K562 (cell line): ENCODE results near the gene SLC16A1. TPM values are rescaled to one million over a fixed set of nuclear protein-coding genes. Genes with fewer than 3 reads are reported as not detected.
A peak's percentile ranks its signal among the peaks of the same experiment; 100 is the strongest.

ENCODE experiments used
- ATF4 ChIP-seq: fragments of 450-650 bp; formaldehyde crosslinking; IDR thresholded peaks from 2 replicates; pipeline ENCODE4 v1.4.0; 2022; ENCODE audit warnings: mild to moderate bottlenecking, moderate library complexity
- CLOCK ChIP-seq: fragments of 250-450 bp; sonication (Bioruptor Pico); IDR thresholded peaks from 2 replicates; pipeline ENCODE4 v1.4.0; 2020; ENCODE audit warnings: mild to moderate bottlenecking, moderate library complexity, borderline replicate concordance
- CREB3L1 ChIP-seq: fragments of 450-650 bp; IDR thresholded peaks from 2 replicates; pipeline ENCODE4 v1.6.1; 2014; ENCODE audit warnings: low read depth, mild to moderate bottlenecking, moderate library complexity, borderline replicate concordance
- DIDO1 ChIP-seq: fragments of 450-650 bp; IDR thresholded peaks from 2 replicates; pipeline ENCODE4 v1.6.1; 2016; ENCODE audit warnings: low read depth, missing biosample characterization, missing genetic modification characterization
- FOXJ2 ChIP-seq: fragments of 200-800 bp; sonication (Bioruptor generic); IDR thresholded peaks from 2 replicates; pipeline ENCODE4 v1.6.1; 2016; ENCODE audit warnings: missing genetic modification characterization, missing compliant biosample characterization
- FOXM1 ChIP-seq, 2 experiments: fragments of 450-650 bp in 1 of 2; sonication (generic) in 1 of 2; formaldehyde crosslinking in 1 of 2; IDR thresholded peaks; 2 replicates each; pipeline versions ENCODE4 v1.6.1 to v1.9.0; 2017 to 2022; ENCODE audit warnings: low read depth in 2 of 2, mild to moderate bottlenecking in 2 of 2, missing genetic modification reagents in 1 of 2, moderate library complexity in 1 of 2
- GATAD2A ChIP-seq: fragments of 450-650 bp; IDR thresholded peaks from 2 replicates; pipeline ENCODE4 v1.6.1; 2017
- GTF2F1 ChIP-seq: IDR thresholded peaks from 2 replicates; pipeline ENCODE4 v1.6.1; 2011; ENCODE audit warnings: low read depth, low read length, improper control_type of control experiment
- KAT8 ChIP-seq: fragments of 450-650 bp; IDR thresholded peaks from 2 replicates; pipeline ENCODE4 v1.6.1; 2016; ENCODE audit warnings: low read depth, mild to moderate bottlenecking
- MIER1 ChIP-seq: fragments of 450-650 bp; IDR thresholded peaks from 2 replicates; pipeline ENCODE4 v1.6.1; 2016; ENCODE audit warnings: antibody characterized with exemption, mild to moderate bottlenecking, low read depth
- MNT ChIP-seq, 2 experiments: fragments of 450-650 bp; conservative IDR thresholded peaks; 2 replicates each; pipeline ENCODE4 v1.6.1; 2017; ENCODE audit warnings: mild to moderate bottlenecking in 2 of 2, moderate library complexity in 2 of 2
- MTF1 ChIP-seq: fragments of 250-450 bp; sonication (Bioruptor Pico); IDR thresholded peaks from 2 replicates; pipeline ENCODE4 v1.9.0; 2021; ENCODE audit warnings: moderate library complexity, mild to moderate bottlenecking, inconsistent platforms, borderline replicate concordance
- NCOA4 ChIP-seq: fragments of 450-650 bp; IDR thresholded peaks from 2 replicates; pipeline ENCODE4 v1.6.1; 2018; ENCODE audit warnings: mild to moderate bottlenecking; ENCODE audit not compliant: partially characterized antibody
- NR0B1 ChIP-seq: fragments of 450-650 bp; IDR thresholded peaks from one replicate; pipeline ENCODE4 v1.6.1; 2018; ENCODE audit warnings: mild to moderate bottlenecking, moderate library complexity; ENCODE audit not compliant: partially characterized antibody
- PHB ChIP-seq: fragments of 250-450 bp; sonication (Bioruptor Pico); IDR thresholded peaks from 2 replicates; pipeline ENCODE4 v1.5.0; 2021
- PTBP1 ChIP-seq: fragments of 200-400 bp; formaldehyde crosslinking; IDR thresholded peaks from 2 replicates; pipeline ENCODE4 v1.6.1; 2017; ENCODE audit warnings: low read depth, low read length
- SIX5 ChIP-seq, 2 experiments: IDR thresholded peaks; 2 replicates each; pipeline ENCODE4 v1.6.1; 2011; ENCODE audit warnings: low read length in 2 of 2, borderline replicate concordance in 1 of 2, low read depth in 1 of 2, mild to moderate bottlenecking in 1 of 2, moderate library complexity in 1 of 2; ENCODE audit not compliant: insufficient read depth in 1 of 2
- STAG1 ChIP-seq: sonication (generic); formaldehyde crosslinking; IDR thresholded peaks from 2 replicates; pipeline ENCODE4 v1.5.0; 2020; ENCODE audit warnings: missing genetic modification reagents, borderline replicate concordance
- U2AF1 ChIP-seq: fragments of 200-400 bp; formaldehyde crosslinking; optimal IDR thresholded peaks from 2 replicates; pipeline ENCODE3; 2017; ENCODE audit warnings: mild to moderate bottlenecking, low read depth, low read length, moderate library complexity
- ZNF354B ChIP-seq: fragments of 250-450 bp; sonication (Bioruptor Pico); IDR thresholded peaks from 2 replicates; pipeline ENCODE4 v1.4.0; 2020
- polyA plus RNA-seq, 8 experiments: library from polyadenylated mRNA; depleted of rRNA in 4 of 8; stranded (reverse) in 5 of 8; unstranded in 3 of 8; fragments of >200 nt; fragmentation: Nextera tagmentation in 2 of 8; fragmentation: Illumina TruSeq in 1 of 8; extraction: Ambion mirVana in 2 of 8; extraction: Trizol in 1 of 8; gene quantifications; 2 replicates each; pipeline versions ENCODE4 v1.2.1 to v1.2.3, GENCODE V29; 2011 to 2014; ENCODE audit warnings: inconsistent platforms in 1 of 8, missing spikeins in 1 of 8
- total RNA-seq, 7 experiments: library from RNA; depleted of rRNA in 6 of 7; stranded (reverse); fragments of >200 nt in 6 of 7; fragmentation: Illumina TruSeq in 2 of 7; extraction: Trizol in 2 of 7; gene quantifications; 2 replicates each; pipeline versions ENCODE4 v1.2.1 to v1.2.3, GENCODE V29; 2011 to 2021; ENCODE audit warnings: low replicate concordance in 1 of 7

SLC16A1 gene
- total and polyA plus RNA-seq, 9 of the 15 experiments (the other 6 are each of a cell fraction or from before 2014, with no cell fraction given): 73.1 to 244 (median 117) TPM

- TF ChIP-seq ZNF354B (CRISPR knock-in tag): no peak
- TF ChIP-seq PHB (CRISPR knock-in tag): no peak
- no peak for TF ChIP-seq PTBP1
- no peak for TF ChIP-seq U2AF1
- no peak for TF ChIP-seq CREB3L1
- TF ChIP-seq FOXM1 (IDR thresholded peaks at IDR 0.05; ENCODE audit: low read depth): peak; percentile 80; the same call in 1 of the 2 replicates
- TF ChIP-seq FOXM1 (CRISPR knock-in tag; IDR thresholded peaks at IDR 0.05; ENCODE audit: low read depth): no peak
- no peak for TF ChIP-seq NCOA4
- TF ChIP-seq SIX5 (IDR thresholded peaks at IDR 0.05; ENCODE audit: borderline replicate concordance in 1 of 2, insufficient read depth in 1 of 2, low read depth in 1 of 2, low read length in 2 of 2): no peak
- no peak for TF ChIP-seq STAG1
- no peak for TF ChIP-seq CLOCK (CRISPR knock-in tag)
- TF ChIP-seq MIER1: no peak
- 0 out of 2 replicates have a peak, but pooled peaks have one; percentile 90 for TF ChIP-seq FOXJ2
- TF ChIP-seq NR0B1: no peak
- no peak for TF ChIP-seq MTF1 (CRISPR knock-in tag)
- TF ChIP-seq KAT8: no peak
- TF ChIP-seq MNT (conservative IDR thresholded peaks at IDR 0.05): peak; percentile 30 to 46; a peak in 1 of 4 replicates
- no peak for TF ChIP-seq DIDO1
- TF ChIP-seq ATF4 (CRISPR knock-in tag): peak; percentile 96
- no peak for TF ChIP-seq GTF2F1
- peak; percentile 91 for TF ChIP-seq GATAD2A
These were observed 20.4 kb downstream of the SLC16A1 start (continued) for GRCh38 chr1:112935461-112936111.
